ENCODE results near the gene SEMA6C. TPM values are rescaled to one million over a fixed set of nuclear protein-coding genes. Genes with fewer than 3 reads are reported as not detected.
"Not testable (repeated sequence)": the region's sequence is repeated elsewhere in the genome, so short reads cannot be mapped to it uniquely, and the experiment has no call there.

SEMA6C gene
- total and polyA plus RNA-seq, 2 of the 13 experiments (the other 11 are each of a cell fraction or from before 2014, with no cell fraction given): 1.4 to 2.9 TPM

DNA sequence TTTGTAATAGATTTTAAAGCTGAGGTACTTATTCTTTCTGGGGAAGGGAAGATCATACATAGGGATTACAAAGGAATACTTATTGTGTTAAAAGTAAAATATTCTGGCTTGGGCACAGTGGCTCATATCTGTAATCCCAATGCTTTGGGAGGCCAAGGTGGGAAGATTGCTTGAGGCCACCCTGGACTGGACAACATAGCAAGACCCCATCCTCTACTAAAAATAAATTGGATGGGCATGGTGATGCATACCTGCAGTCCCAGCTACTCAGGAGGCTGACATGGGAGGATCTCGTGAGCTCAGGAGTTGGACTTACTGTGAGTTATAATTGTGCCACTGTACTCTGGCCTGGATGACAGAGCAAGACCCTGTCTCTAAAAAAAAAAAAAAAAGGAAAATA, 48.3 kb downstream of the SEMA6C start:
- in situ Hi-C loops (cut with HindIII; ENCODE audit: extremely low pct_ligation_motif_present, low pct_unique_long_range_greater_than_20kb) (loop anchor here (5.0 kb wide), 1 partner anchor 59 kb away; the partner anchor contains the start of gene TNFAIP8L2), intact Hi-C loops (cut with micrococcal nuclease; ENCODE audit: unreplicated experiment) (no loop called here)
- POLR2A ChIA-PET: no interaction called here
- no peaks in the 10 kb centered on the region for H3K36me3 ChIP-seq (replicated peaks in 1 of 2; ENCODE audit: control insufficient read depth in 1 of 2, insufficient read depth in 2 of 2, low read length in 2 of 2)
- FAIRE-seq: no peak
- H3K9me3 ChIP-seq (ENCODE audit: low read length): no peaks in the 10 kb centered on the region
- H3K27ac ChIP-seq (ENCODE audit: extremely low read length, insufficient read depth, low read length): no peak overlapping the region
- no peaks in the 10 kb centered on the region for H3K79me2 ChIP-seq (ENCODE audit: insufficient read depth, low read length)
- DNase-seq (ENCODE audit: low spot score): no peak
- 19% methylated on average over 1 of the region's 1 CpG for WGBS (ENCODE audit: low lambda C conversion rate)
- H3K4me1 ChIP-seq (ENCODE audit: insufficient read depth, low read length): no peaks in the 10 kb centered on the region
- H3K9ac ChIP-seq (ENCODE audit: insufficient read depth, low read depth, low read length): no peak overlapping the region
- H3K4me2 ChIP-seq (ENCODE audit: low read depth, low read length): no peak overlapping the region
- CTCF ChIA-PET (ENCODE audit: low intra/inter-chr PET ratio, low total read pairs): interaction anchor here (2.4 kb wide), 1 partner anchor 57 kb away, joined by 45 read pairs; the partner anchor contains the start of gene TNFAIP8L2
- no peak overlapping the region for H3K4me3 ChIP-seq (replicated peaks in 1 of 3; ENCODE audit: insufficient read depth in 1 of 3, low read depth in 2 of 3, low read length in 3 of 3)
- BruUV-seq (replicated peaks): no TSS peak
- no peak for ATAC-seq
- H4K20me1 ChIP-seq (ENCODE audit: insufficient read depth, low read length): no peaks in the 10 kb centered on the region
- no peaks in the 10 kb centered on the region; a peak in 1 of 5 replicates for H3K27me3 ChIP-seq (ENCODE audit: control insufficient read depth in 1 of 2, insufficient read depth in 2 of 2, low read length in 2 of 2)
- TF ChIP-seq ZNF121 (CRISPR knock-in tag; IDR thresholded peaks at IDR 0.05): peak; percentile 78
- no peak for TF ChIP-seq DR1 (CRISPR knock-in tag; IDR thresholded peaks at IDR 0.05)
- no peak overlapping the region for H2AFZ ChIP-seq (ENCODE audit: low read length)

DNA sequence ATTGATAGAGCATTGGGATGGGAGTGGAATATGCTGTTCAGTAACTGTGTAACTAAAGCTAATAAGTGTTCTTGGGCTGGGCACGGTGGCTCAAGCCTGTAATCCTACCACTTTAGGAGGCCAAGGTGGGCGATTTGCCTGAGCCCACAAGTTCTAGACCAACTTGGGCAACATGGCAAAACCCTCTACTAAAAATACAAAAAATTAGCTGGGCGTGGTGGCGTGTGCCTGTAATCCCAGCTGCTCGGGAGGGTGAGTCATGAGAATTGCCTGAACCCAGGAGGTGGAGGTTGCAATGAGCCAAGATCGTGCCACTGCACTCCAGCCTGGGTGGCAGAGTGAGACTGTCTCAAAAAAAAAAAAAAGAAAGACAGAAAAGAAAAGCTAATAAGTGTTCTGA, 49.0 kb downstream of the SEMA6C start:
- not testable (repeated sequence) for H3K4me2 ChIP-seq (ENCODE audit: low read depth, low read length)

More for the DNA sequence above, 49.0 kb downstream of the SEMA6C start:
- H3K4me3 ChIP-seq (replicated peaks in 1 of 3; ENCODE audit: insufficient read depth in 1 of 3, low read depth in 2 of 3, low read length in 3 of 3); H3K79me2 ChIP-seq (ENCODE audit: insufficient read depth, low read length); H3K36me3 ChIP-seq (replicated peaks in 1 of 2; ENCODE audit: control insufficient read depth in 1 of 2, insufficient read depth in 2 of 2, low read length in 2 of 2); H3K9ac ChIP-seq (ENCODE audit: insufficient read depth, low read depth, low read length); H3K27ac ChIP-seq (ENCODE audit: extremely low read length, insufficient read depth, low read length); intact Hi-C loops (cut with micrococcal nuclease; ENCODE audit: unreplicated experiment); H4K20me1 ChIP-seq (ENCODE audit: insufficient read depth, low read length); FAIRE-seq; DNase-seq (ENCODE audit: low spot score); ATAC-seq; H3K9me3 ChIP-seq (ENCODE audit: low read length); CTCF ChIA-PET (ENCODE audit: low intra/inter-chr PET ratio, low total read pairs); H2AFZ ChIP-seq (ENCODE audit: low read length); BruUV-seq (replicated peaks); H3K27me3 ChIP-seq (ENCODE audit: control insufficient read depth in 1 of 2, insufficient read depth in 2 of 2, low read length in 2 of 2); POLR2A ChIA-PET; H3K4me1 ChIP-seq (ENCODE audit: insufficient read depth, low read length): not testable (repeated sequence)
- in situ Hi-C loops (cut with HindIII; ENCODE audit: extremely low pct_ligation_motif_present, low pct_unique_long_range_greater_than_20kb): loop anchor here (5.0 kb wide), 1 partner anchor 60 kb away; the partner anchor contains the start of gene TNFAIP8L2
- 40% methylated on average over 6 of the region's 6 CpGs for WGBS (ENCODE audit: low lambda C conversion rate)
